ENCODE results near the gene C1orf141.

GRCh38 chr1:67140460-67140859, 5.7 kb upstream of the C1orf141 start:
- TF ChIP-seq, protein P1, sequence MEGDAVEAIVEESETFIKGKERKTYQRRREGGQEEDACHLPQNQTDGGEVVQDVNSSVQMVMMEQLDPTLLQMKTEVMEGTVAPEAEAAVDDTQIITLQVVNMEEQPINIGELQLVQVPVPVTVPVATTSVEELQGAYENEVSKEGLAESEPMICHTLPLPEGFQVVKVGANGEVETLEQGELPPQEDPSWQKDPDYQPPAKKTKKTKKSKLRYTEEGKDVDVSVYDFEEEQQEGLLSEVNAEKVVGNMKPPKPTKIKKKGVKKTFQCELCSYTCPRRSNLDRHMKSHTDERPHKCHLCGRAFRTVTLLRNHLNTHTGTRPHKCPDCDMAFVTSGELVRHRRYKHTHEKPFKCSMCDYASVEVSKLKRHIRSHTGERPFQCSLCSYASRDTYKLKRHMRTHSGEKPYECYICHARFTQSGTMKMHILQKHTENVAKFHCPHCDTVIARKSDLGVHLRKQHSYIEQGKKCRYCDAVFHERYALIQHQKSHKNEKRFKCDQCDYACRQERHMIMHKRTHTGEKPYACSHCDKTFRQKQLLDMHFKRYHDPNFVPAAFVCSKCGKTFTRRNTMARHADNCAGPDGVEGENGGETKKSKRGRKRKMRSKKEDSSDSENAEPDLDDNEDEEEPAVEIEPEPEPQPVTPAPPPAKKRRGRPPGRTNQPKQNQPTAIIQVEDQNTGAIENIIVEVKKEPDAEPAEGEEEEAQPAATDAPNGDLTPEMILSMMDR (IDR thresholded peaks at IDR 0.05) = no peak
- no peak for TF ChIP-seq EZH2 (IDR thresholded peaks at IDR 0.05; ENCODE audit: borderline replicate concordance, insufficient read depth, low read depth, low read length, poor library complexity, severe bottlenecking)

Data from B cell (primary cell).